Renal pelvis (tissue), 4 donors: ENCODE measurements around the gene CEMP1. TPM values are rescaled to one million over a fixed set of nuclear protein-coding genes. Genes with fewer than 3 reads are reported as not detected.

Source experiments
- DNase-seq: peaks from one replicate; pipeline ENCODE4 v3.0.0-alpha.2; 2013
- polyA plus RNA-seq, 3 donors: library from polyadenylated mRNA; unstranded; fragments of 120-200 nt; gene quantifications; one replicate each; pipeline ENCODE4 v1.2.1, GENCODE V29; 2013; ENCODE audit not compliant: insufficient read length in 3 of 3

CEMP1 gene
- polyA plus RNA-seq, 3 donors, result 2.8 to 8.6 (median 8.0) TPM

- no peak for DNase-seq
These were observed 7.4 kb downstream of the CEMP1 start for GRCh38 chr16:2523801-2524231.

GRCh38 chr16:2520784-2521531, 10.2 kb downstream of the CEMP1 start:
- no peak for DNase-seq

DNA sequence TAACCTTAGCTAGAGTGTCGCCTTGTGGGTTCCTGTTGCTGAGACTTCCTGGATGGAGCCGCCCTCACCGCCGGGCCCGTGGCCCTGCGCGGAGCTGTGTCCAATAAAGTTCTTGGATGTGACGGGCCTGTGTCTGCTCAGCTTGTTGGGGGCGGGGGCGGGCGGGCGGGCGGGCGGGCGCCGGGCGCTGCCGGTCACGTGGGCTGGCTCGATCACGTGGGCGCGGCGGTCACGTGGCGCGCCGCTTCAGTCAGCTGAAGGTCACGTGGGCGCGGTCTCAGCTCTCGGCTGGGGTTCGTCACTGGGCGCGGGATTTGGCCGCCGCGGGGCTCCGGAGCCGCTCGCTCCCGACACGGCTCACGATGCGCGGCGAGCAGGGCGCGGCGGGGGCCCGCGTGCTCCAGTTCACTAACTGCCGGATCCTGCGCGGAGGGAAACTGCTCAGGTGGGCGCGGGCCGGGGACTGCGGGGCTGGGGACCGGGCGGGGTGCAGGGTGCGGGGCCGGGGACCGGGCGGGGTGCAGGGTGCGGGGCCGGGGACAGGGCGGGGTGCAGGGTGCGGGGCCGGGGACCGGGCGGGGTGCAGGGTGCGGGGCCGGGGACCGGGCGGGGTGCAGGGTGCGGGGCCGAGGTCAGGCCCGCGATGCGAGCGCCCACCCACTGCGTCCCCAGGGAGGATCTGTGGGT, 11.0 kb downstream of the CEMP1 start, which contains the start of gene AMDHD2:
Gene AMDHD2, plus strand, starts transcription at position 275 of the 687 bp plus-strand sequence. Its CDS starts 88 bp downstream, at position 363.
- DNase-seq, result peak; percentile 88

DNA sequence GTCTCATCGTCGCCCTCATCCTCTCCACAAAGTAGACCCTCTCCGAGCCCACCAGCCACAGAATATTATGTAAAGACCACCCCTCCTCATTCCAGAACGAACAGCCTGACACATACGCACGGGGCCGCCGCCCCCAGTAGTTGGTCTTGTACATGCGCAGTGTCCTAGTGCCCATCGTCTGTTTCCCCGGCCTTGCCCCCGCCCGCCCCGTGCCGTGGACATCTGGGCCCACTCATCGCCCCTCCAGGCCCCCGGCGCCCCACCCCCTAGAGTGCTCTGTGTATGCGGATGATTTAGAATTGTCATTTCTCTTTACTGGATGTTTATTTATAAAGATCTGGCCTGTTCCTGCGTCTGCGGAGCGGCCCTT, 11.5 kb downstream of the CEMP1 start:
- no peak for DNase-seq

- no peak for DNase-seq
These were observed 12.1 kb downstream of the CEMP1 start for GRCh38 chr16:2518823-2519710.

DNA sequence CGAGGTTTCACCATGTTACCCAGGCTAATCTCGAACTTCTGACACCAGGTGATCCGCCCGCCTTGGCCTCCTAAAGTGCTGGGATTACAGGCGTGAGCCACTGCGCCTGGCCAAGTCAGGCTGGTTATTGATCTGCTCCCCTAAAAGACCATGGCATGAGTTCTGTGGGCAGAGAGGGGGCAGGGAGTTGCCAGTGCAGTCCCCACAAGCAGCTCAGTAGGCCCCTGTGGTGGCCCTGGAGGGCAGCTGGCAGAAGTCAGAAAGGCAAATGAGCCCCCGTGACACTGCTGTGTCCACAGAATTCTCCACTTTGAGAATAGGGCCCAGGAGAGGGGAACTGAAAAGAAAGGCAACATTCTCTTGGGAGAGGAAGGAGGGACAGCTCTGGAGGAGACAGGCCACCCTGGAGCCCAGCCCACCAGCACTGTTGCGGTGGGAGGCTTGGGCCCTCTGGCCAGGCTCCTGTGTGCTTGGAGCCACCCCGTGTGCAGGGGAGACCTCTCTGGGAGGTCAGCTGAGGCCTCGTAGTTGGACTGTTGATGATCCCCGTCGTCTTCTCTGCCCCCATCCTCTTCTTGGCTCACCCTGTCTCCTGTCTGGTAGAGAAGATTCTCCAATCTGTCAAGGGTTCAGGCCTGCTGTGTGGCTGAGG, 13.1 kb downstream of the CEMP1 start:
- DNase-seq, result no peak

DNA sequence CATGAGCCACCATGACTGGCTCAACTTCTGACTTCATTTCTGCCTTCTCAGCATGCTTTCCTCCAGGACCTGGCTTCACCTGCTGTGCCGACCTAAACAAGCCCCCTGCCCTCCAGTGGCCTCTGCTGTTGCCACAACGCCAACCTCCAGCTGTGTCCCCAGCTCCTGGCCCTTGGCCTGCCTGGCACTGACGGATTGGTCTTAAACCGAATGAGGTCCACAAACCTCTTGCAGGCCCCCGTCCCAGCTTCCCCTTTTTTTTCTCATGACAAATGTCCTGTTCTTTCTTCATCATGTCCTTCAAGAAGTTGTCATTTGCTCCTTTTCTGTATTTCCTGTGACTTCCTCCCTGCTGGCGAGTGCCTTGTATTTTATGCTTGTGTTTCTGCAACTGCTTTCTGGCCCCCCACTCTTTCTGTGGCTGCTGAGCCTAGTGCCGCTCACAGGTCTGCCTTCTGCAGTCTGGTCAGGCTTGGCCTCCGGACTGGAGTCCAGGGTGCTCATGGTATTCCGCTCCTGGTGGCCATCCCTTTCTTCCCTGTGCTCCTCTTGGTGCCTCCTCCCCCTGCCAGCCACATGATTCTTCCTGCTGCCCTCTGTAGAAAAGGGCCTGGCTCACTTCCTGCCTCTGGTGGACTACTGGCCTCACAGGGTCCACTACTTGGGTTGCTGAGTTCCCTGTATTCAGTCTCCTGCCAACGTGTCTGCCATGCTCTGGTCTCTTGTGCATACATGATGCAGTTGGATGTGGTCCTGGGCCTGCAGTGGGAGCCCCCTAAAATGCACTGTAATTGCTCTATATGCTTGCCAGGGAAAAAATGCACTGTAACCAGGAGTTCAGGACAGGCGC, 14.6 kb downstream of the CEMP1 start:
- no peak for DNase-seq

DNA sequence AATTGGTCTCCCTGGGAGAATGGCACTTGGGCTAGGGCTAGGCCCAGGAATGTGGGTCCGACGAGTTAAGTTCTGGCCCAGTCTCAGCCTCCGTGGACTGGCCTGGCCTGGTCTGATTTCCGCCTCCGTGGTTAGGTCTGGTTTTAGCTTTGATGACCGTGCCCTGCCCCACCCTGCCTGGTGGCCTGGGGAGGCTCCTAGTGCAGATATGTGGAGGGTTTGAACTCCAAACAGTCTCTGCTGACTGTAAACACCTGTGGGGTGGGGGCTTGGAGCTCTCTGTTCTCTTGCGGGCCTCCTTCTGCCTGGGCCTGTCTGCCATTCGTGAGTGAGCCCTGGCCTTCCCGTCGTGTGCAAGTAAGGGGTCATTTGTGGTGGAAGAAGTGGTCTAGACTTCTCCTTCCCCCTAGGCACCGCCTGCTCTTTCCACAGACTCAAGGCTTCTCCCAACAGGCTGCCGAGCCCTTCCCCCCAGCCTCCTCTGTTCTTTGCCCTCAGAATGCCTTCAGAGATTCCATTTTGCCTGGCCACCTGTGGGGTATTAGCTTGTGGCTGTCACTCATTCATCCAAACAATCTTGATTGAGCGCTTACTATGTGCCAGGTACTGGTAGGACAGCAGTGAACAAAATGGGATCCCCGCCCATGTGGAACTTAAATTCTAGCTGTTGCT, 15.9 kb downstream of the CEMP1 start:
- no peak for DNase-seq

DNA sequence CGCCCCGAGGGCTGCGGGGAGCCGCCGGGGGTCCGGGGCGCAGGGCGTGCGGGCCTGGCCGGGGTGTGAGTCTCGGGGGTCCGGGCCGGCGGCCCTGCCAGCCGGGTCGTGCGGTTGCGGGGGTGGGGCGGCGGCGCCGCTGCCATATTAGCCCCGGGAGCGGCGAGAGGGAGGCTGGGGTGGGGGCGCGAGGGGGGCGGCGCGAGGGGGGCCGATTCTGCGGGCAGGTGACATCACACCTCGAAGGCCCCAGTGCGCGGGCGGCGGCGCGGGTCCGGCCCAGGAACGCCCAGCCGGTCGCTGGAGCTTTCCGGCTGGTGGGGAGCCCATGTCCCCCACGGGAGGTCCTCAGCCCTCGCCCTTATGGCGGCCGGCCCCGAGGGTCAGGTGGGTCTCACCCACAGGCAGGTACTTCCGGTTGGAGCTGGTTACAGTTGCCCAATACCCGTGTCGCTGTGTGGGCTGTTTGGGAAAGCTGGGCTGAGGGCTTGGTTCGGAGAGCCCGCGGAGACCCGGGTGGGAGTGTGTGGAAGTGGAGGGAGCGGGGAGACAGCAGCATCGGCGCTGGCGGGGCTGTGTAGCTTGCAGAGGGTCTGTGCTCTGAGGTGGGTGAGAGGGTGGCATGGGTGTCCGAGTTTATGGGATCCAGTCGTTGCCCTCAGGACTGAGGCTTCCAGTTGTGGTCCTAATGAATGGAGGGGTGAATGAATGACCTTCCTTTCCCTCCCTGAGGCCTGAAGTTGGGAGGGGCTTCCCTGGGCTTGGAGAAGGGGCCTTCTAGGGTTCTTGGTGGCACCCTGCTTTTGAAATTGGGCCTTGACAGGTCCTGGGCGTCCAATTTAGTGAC, 16.7 kb downstream of the CEMP1 start:
- DNase-seq, result no peak

GRCh38 chr16:2513405-2514332, 17.5 kb downstream of the CEMP1 start, which contains the start of gene ATP6V0C:
Gene ATP6V0C, plus strand, starts transcription at chr16:2513952. Its CDS starts 152 bp downstream, at chr16:2514104.
- DNase-seq, result peak; percentile 91

DNA sequence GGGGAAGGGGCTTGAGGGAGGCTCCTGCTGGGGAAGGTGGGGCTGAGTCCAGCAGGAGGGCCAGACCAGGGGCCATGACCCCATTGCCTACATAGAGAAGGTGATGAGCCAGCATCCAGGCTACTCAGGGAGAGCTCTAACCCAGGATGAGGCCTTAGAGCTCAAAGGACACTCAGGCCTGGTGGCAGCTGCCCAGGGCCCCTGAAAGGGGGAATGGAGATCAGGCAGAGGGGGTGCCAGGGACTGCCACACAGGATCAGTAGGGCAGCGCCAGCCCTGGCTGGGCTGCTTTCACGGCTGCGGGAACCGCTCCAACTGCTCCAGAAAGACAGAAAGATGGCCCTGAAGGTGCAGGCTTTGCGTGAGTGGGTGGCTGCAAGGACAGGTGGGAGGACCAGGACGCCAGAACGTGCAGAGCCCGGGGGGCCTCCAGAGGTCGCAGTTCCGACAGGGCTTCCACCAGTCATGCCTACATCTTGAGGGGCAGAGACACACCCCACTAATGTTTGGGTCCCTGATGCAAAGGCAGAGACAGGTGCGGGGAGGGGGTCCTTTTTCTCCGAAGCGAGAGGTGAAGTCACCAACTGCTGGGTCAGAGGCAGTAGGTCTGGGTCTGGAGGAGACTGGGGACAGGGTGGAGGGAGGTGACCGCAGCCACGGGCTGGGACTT, 18.3 kb downstream of the CEMP1 start:
- DNase-seq, result no peak

DNA sequence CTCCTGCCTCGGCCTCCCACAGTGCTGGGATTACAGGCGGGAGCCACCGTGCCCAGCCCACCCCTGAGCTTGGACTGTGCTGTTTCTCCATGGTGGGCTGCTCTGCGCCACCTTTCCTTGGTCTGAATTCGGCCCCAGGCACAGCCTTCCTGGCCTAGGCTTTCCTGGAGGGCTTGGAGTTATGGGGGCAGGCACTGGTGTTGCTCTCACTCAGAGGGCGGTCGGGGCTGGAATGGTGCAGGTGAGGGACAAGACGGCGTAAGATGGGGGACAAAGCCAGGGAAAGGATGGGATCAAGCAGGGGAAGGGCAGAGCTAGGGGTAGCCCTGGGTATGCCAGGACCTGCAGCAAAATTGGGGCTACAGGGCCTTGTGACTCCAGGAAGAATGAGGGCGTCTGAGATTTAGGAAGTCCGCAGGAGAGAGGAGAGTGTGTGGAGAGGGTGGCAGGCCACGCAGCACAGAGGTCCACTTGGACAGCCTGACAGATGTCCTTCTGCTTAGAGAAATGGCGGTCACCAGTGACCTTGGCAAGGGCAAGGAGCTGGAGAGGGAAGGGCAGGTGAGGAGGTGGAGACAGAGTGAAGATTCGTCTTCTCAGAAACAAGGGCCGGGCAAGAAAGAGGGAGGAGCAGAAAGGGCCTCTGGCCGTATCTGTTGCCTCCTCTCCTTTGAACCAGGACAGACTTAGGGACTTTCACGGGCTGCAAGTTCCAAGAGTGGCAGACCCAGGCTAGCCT, 19.0 kb downstream of the CEMP1 start:
- no peak for DNase-seq

GRCh38 chr16:2511128-2511800, 19.9 kb downstream of the CEMP1 start:
- DNase-seq, result no peak

DNA sequence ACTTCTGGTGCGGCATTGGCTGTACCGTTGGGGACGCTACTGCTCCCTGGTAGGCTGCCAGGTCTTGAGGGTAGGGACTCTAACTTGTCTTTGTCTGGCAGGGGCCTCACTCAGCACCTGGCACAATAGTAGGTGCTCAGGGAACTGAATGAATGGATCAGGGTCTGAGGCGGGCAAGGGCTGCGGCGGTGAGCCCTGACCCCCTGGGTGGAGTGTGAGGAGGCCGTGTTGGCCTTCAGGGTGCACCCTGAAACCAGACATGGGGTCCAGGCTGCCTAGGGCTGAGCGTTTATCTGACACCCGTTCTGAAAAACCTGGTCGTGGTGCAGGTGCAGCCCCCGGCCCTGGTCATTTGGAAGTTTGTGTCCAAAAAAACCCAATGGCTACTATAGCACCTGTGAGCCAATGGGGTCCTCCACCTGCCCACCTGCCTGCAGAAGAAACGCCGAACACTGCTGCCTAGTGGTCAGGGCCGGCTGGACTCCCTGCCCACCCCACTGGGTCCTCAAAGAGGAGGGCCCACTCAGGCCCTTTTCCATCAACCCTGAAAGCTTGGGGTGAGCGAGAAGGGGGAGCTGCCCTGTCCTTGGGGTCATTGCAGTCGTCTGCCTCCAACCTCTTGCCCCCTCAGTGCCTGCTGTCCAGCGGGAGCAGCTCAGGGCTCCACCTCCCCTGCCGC, 22.3 kb downstream of the CEMP1 start:
- DNase-seq, result no peak

DNA sequence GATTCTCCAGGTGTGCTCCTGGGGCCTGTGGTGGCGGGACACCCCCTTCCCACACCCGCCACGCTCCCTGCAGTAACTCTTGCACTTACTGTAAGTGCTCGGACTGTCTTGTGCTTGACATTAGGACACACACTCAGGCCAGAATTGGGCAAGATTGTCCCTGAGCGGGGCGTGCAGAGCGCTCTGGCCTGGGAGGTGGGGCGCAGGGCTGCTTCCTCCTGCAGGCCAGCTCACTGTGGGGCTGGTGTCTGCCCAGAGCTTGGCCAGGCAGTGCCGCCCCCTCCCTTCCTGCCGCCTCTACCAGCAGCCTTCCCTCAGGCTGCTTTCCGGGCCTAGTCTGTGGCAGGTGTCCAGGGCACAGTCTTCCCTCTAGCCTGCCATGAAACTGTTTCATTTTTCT, 23.5 kb downstream of the CEMP1 start:
- DNase-seq, result no peak
